NB4 (cell line): ENCODE results near the gene DDAH1.
A peak's percentile ranks its signal among the peaks of the same experiment; 100 is the strongest.

Experiments
- DNase-seq: peaks from one replicate; pipeline ENCODE4 v3.0.0; 2010; ENCODE audit warnings: low read depth
- H3K4me3 ChIP-seq: one replicate; pipeline ENCODE4 v1.5.1; 2011; ENCODE audit warnings: mild to moderate bottlenecking, low read depth, low read length, moderate library complexity
- MYC ChIP-seq: IDR thresholded peaks from 2 replicates; pipeline ENCODE4 v1.6.1; 2011; ENCODE audit warnings: low read depth, low read length
- POLR2A ChIP-seq: IDR thresholded peaks from 2 replicates; pipeline ENCODE4 v1.6.1; 2011; ENCODE audit warnings: mild to moderate bottlenecking; ENCODE audit not compliant: insufficient read length; ENCODE audit errors: extremely low read depth
- TF ChIP-seq, protein P1 (sequence below): IDR thresholded peaks from 2 replicates; pipeline ENCODE4 v1.6.1; 2011; ENCODE audit warnings: low read depth, low read length
- TF ChIP-seq, protein P2 (sequence below): IDR thresholded peaks from one replicate; pipeline ENCODE4 v1.5.1; 2012; ENCODE audit warnings: low read depth, low read length

Gene DDAH1

DNA sequence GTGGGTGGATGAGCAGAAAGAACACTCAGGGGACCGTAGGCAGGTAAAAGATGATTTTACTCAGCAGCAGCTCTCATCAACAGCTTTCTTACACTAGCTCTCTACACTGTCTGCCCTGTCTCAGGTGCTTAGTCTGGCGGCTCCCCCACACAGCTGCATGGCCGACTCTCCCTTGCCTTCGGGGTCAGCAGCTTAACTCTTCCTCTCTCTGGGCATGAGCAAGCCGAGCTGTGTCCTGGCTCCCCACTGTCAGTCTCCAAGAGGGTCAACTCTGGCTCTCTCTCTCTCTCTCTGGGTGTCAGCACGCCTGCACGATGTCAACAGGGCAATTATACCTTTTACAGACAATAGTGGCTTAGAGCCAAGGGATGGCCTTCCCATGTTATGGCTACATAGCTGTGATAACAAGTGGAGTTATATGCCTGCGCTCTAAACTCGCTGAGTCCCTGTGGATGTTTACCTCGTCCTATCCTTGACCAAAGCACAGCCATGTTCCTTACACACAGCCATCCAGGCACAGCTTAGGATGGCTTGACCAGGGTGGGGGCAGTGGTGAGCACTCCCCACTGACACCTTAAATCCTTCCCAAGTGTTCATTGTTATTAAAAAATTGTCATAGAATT, 185.4 kb downstream of the DDAH1 start:
- TF ChIP-seq, protein P1, sequence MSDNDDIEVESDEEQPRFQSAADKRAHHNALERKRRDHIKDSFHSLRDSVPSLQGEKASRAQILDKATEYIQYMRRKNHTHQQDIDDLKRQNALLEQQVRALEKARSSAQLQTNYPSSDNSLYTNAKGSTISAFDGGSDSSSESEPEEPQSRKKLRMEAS: no peak
- DNase-seq: no peak
- H3K4me3 ChIP-seq: no peak overlapping the region

GRCh38 chr1:85278853-85279314, 186.1 kb downstream of the DDAH1 start:
- DNase-seq: peak; percentile 46
- TF ChIP-seq, protein P2, sequence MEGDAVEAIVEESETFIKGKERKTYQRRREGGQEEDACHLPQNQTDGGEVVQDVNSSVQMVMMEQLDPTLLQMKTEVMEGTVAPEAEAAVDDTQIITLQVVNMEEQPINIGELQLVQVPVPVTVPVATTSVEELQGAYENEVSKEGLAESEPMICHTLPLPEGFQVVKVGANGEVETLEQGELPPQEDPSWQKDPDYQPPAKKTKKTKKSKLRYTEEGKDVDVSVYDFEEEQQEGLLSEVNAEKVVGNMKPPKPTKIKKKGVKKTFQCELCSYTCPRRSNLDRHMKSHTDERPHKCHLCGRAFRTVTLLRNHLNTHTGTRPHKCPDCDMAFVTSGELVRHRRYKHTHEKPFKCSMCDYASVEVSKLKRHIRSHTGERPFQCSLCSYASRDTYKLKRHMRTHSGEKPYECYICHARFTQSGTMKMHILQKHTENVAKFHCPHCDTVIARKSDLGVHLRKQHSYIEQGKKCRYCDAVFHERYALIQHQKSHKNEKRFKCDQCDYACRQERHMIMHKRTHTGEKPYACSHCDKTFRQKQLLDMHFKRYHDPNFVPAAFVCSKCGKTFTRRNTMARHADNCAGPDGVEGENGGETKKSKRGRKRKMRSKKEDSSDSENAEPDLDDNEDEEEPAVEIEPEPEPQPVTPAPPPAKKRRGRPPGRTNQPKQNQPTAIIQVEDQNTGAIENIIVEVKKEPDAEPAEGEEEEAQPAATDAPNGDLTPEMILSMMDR: no peak
- TF ChIP-seq MYC: no peak
- TF ChIP-seq, protein P1: no peak
- no peak for TF ChIP-seq POLR2A
- no peak overlapping the region for H3K4me3 ChIP-seq

- no peak overlapping the region for H3K4me3 ChIP-seq
- TF ChIP-seq, protein P2: no peak
- TF ChIP-seq POLR2A (no peak), MYC (no peak)
- TF ChIP-seq, protein P1: no peak
- DNase-seq: no peak
Observed at GRCh38 chr1:85277802-85278201, 187.2 kb downstream of the DDAH1 start.

- TF ChIP-seq, protein P2: no peak
- TF ChIP-seq, protein P1: no peak
- TF ChIP-seq MYC (no peak), POLR2A (peak; percentile 21)
- DNase-seq: no peak
- peak overlapping the region; percentile 66 for H3K4me3 ChIP-seq
Observed at GRCh38 chr1:85276978-85277639, 187.8 kb downstream of the DDAH1 start.

- TF ChIP-seq, protein P1: peak; percentile 44; the same call in 1 of the 2 replicates
- no peak for TF ChIP-seq MYC
- TF ChIP-seq, protein P2: no peak
- TF ChIP-seq POLR2A: peak; percentile 69
- DNase-seq: peak; percentile 98
- peak within 1 kb of the TSS; percentile 99 for H3K4me3 ChIP-seq
Observed at GRCh38 chr1:85276215-85276977, 188.6 kb downstream of the DDAH1 start, which contains the start of gene BCL10. BCL10 (minus strand) TSS chr1:85276632; CDS start chr1:85276352, 280 bp downstream.
